Endothelial cell of umbilical vein (primary cell): ENCODE data around the gene TNRC6A. TPM values are rescaled to one million over a fixed set of nuclear protein-coding genes. Genes with fewer than 3 reads are reported as not detected.
A peak's percentile ranks its signal among the peaks of the same experiment; 100 is the strongest.

Experiments
- BruUV-seq: library from RNA; stranded (reverse); fragments of 400-500 nt; replicated peaks from 2 replicates; lab custom pipeline; 2021; lab: Mats Ljungman, UMichigan
- CTCF ChIA-PET: fragments of 300-600, 350-600 bp; sonication (Branson Sonifier 250); formaldehyde crosslinking; loops from one replicate; lab custom pipeline; 2021; ENCODE audit warnings: antibody characterized with exemption, inconsistent platforms; lab: Charles Lee
- POLR2A ChIA-PET: fragments of 300-600, 350-600 bp; sonication (Branson Sonifier 250); formaldehyde crosslinking; loops from one replicate; lab custom pipeline; 2021; ENCODE audit warnings: antibody characterized with exemption, inconsistent platforms; lab: Charles Lee
- DNase-seq: peaks from one replicate; pipeline ENCODE4 v3.0.0-alpha.2; 2011; ENCODE audit warnings: low read depth, low spot score
- FAIRE-seq: peaks from 2 replicates; lab custom pipeline; 2011; peaks lifted over from hg19 to GRCh38; lab: Jason Lieb, UNC
- H2AFZ ChIP-seq: 2 replicates; pipeline ENCODE4 v1.6.0; 2012; ENCODE audit warnings: low read depth, low read length, control low read depth, inconsistent platforms
- H3K27ac ChIP-seq: 2 replicates; pipeline ENCODE4 v1.5.1; 2011; ENCODE audit warnings: low read depth, mild to moderate bottlenecking, control low read depth, low read length, moderate library complexity; ENCODE audit not compliant: insufficient read depth
- H3K27me3 ChIP-seq, 2 experiments: 2 replicates each; pipeline versions ENCODE4 v1.6.0 to v1.6.1; 2011; ENCODE audit warnings: low read length in 2 of 2, mixed read lengths in 1 of 2; ENCODE audit not compliant: control insufficient read depth in 2 of 2, insufficient read depth in 2 of 2
- H3K36me3 ChIP-seq, 2 experiments: 2 replicates in 1 of 2; 3 replicates in 1 of 2; pipeline ENCODE4 v1.5.1; 2011; ENCODE audit warnings: low read length in 2 of 2, mild to moderate bottlenecking in 1 of 2, moderate library complexity in 1 of 2; ENCODE audit not compliant: control insufficient read depth in 2 of 2, insufficient read depth in 2 of 2; ENCODE audit errors: extremely low read depth in 1 of 2
- H3K4me1 ChIP-seq: 3 replicates; pipeline ENCODE4 v1.5.1; 2011; ENCODE audit warnings: mild to moderate bottlenecking, low read length; ENCODE audit not compliant: control insufficient read depth, insufficient read depth; ENCODE audit errors: extremely low read depth
- H3K4me2 ChIP-seq: 2 replicates; pipeline ENCODE4 v1.6.1; 2011; ENCODE audit warnings: low read length, control low read depth, mixed read lengths; ENCODE audit not compliant: insufficient read depth
- H3K4me3 ChIP-seq, 3 experiments: fragments of 200-600 bp in 1 of 3; sonication (generic), shearing (Covaris generic) in 1 of 3; replicated peaks in 1 of 3; 2 replicates each; pipeline ENCODE4 v1.5.1; 2011 to 2016; ENCODE audit warnings: control low read depth in 3 of 3, low read length in 3 of 3, mild to moderate bottlenecking in 2 of 3, inconsistent platforms in 1 of 3, low read depth in 1 of 3, moderate library complexity in 1 of 3; ENCODE audit not compliant: insufficient read depth in 1 of 3
- H3K79me2 ChIP-seq: 2 replicates; pipeline ENCODE4 v1.6.0; 2012; ENCODE audit warnings: low read length, inconsistent platforms; ENCODE audit not compliant: control insufficient read depth, insufficient read depth
- H3K9ac ChIP-seq: replicated peaks from 2 replicates; pipeline ENCODE3; 2011; ENCODE audit warnings: low read length, control low read depth; ENCODE audit not compliant: insufficient read depth; ENCODE audit errors: extremely low read depth
- H3K9me1 ChIP-seq: replicated peaks from 3 replicates; pipeline ENCODE4 v1.6.0; 2011; ENCODE audit warnings: mild to moderate bottlenecking, low read length; ENCODE audit not compliant: control insufficient read depth, insufficient read depth; ENCODE audit errors: extremely low read depth
- H3K9me3 ChIP-seq: replicated peaks from 2 replicates; pipeline ENCODE4 v1.5.1; 2012; ENCODE audit warnings: low read length, inconsistent platforms; ENCODE audit not compliant: control insufficient read depth, insufficient read depth
- H4K20me1 ChIP-seq: replicated peaks from 2 replicates; pipeline ENCODE3; 2011; ENCODE audit warnings: mild to moderate bottlenecking, low read length; ENCODE audit not compliant: control insufficient read depth, insufficient read depth; ENCODE audit errors: extremely low read depth
- CTCF ChIP-seq, 2 donors: IDR thresholded peaks; 1 replicate in 1 of 2; 2 replicates in 1 of 2; pipeline ENCODE4 v1.5.1; 2011; ENCODE audit warnings: low read length in 2 of 2, mild to moderate bottlenecking in 2 of 2, moderate library complexity in 2 of 2, control low read depth in 1 of 2, inconsistent platforms in 1 of 2, low read depth in 1 of 2; ENCODE audit not compliant: insufficient read depth in 1 of 2; ENCODE audit errors: extremely low read depth in 1 of 2
- EZH2 ChIP-seq: IDR thresholded peaks from 2 replicates; pipeline ENCODE4 v1.6.1; 2012; ENCODE audit warnings: borderline replicate concordance, low read depth, mild to moderate bottlenecking, moderate library complexity, low read length, inconsistent platforms; ENCODE audit not compliant: severe bottlenecking
- FOS ChIP-seq: IDR thresholded peaks from 2 replicates; pipeline ENCODE4 v1.6.1; 2011; ENCODE audit warnings: mild to moderate bottlenecking, low read length, moderate library complexity, borderline replicate concordance; ENCODE audit not compliant: insufficient read depth
- GATA2 ChIP-seq: IDR thresholded peaks from 2 replicates; pipeline ENCODE4 v1.7.0; 2011; ENCODE audit warnings: low read depth, mild to moderate bottlenecking, moderate library complexity, mixed read lengths, low read length; ENCODE audit not compliant: insufficient read length, insufficient read depth
- JUN ChIP-seq: IDR thresholded peaks from 2 replicates; pipeline ENCODE4 v1.6.1; 2011; ENCODE audit warnings: borderline replicate concordance, low read depth; ENCODE audit not compliant: insufficient read length, insufficient read depth
- MAX ChIP-seq: IDR thresholded peaks from 2 replicates; pipeline ENCODE4 v1.6.1; 2011; ENCODE audit not compliant: insufficient read depth, insufficient read length
- MYC ChIP-seq: IDR thresholded peaks from one replicate; pipeline ENCODE4 v1.6.1; 2011; ENCODE audit warnings: mild to moderate bottlenecking, low read depth, low read length
- POLR2A ChIP-seq: IDR thresholded peaks from 2 replicates; pipeline ENCODE4 v1.6.1; 2012; ENCODE audit warnings: low read depth, mild to moderate bottlenecking, control low read depth, low read length
- POLR2AphosphoS5 ChIP-seq: IDR thresholded peaks from 2 replicates; pipeline ENCODE4 v1.6.1; 2012; ENCODE audit warnings: low read depth, mild to moderate bottlenecking, control low read depth, low read length, moderate library complexity; ENCODE audit not compliant: insufficient read depth
- dilution Hi-C: fragments of 300-500 bp; cut with MboI; formaldehyde crosslinking; loops from one replicate; pipeline ENCODE4 v1.15.0; 2019; ENCODE audit warnings: low sequenced_read_pairs; ENCODE audit not compliant: extremely low pct_ligation_motif_present
- intact Hi-C: fragments of 100-400 bp; cut with micrococcal nuclease; formaldehyde crosslinking; loops from one replicate; pipeline ENCODE4 v1.10.0; 2022
- polyA plus RNA-seq, 4 experiments: library from polyadenylated mRNA; depleted of rRNA in 3 of 4; stranded (reverse) in 3 of 4; unstranded in 1 of 4; fragments of >200 nt; gene quantifications; 2 replicates each; pipeline versions ENCODE4 v1.2.1 to v1.2.3, GENCODE V29; 2011 to 2012; ENCODE audit warnings: missing spikeins in 1 of 4
- total RNA-seq: library from RNA; stranded (reverse); gene quantifications from 2 replicates; pipeline ENCODE4 v1.2.3, GENCODE V29; 2021

The TNRC6A gene
- total and polyA plus RNA-seq, 2 donors (not counting 3 experiments of a cell fraction or from before 2014, with no cell fraction given): 39.3 to 74.5 TPM

GRCh38 chr16:24848065-24848464 is 118.6 kb downstream of the TNRC6A start:
- no TSS peak for BruUV-seq
- no peak overlapping the region for H3K9ac ChIP-seq
- H3K27me3 ChIP-seq: no peaks in the 10 kb centered on the region
- H2AFZ ChIP-seq: no peak overlapping the region
- no peak overlapping the region for H3K4me3 ChIP-seq
- DNase-seq: peak; percentile 56
- ChIA-PET CTCF (no interaction called here), POLR2A (no interaction called here)
- dilution Hi-C loops (no loop called here), intact Hi-C loops (no loop called here)
- H4K20me1 ChIP-seq: no peaks in the 10 kb centered on the region
- no peaks in the 10 kb centered on the region for H3K79me2 ChIP-seq
- H3K36me3 ChIP-seq: no peaks in the 10 kb centered on the region
- peak; percentile 93 for FAIRE-seq
- H3K9me1 ChIP-seq: no peaks in the 10 kb centered on the region
- no peak overlapping the region for H3K4me2 ChIP-seq
- no peaks in the 10 kb centered on the region for H3K9me3 ChIP-seq
- H3K27ac ChIP-seq: peak overlapping the region; percentile 33
- TF ChIP-seq POLR2AphosphoS5: peak; percentile 49
- TF ChIP-seq CTCF (IDR thresholded peaks at IDR 0.05; ENCODE audit: extremely low read depth in 1 of 2, insufficient read depth in 1 of 2, low read depth in 1 of 2, low read length in 2 of 2): no peak
- no peak for TF ChIP-seq EZH2
- no peak for TF ChIP-seq MAX
- peak; percentile 84 for TF ChIP-seq FOS
- TF ChIP-seq POLR2A: no peak
- TF ChIP-seq JUN: peak; percentile 47
- TF ChIP-seq GATA2: peak; percentile 73
- no peak for TF ChIP-seq MYC
- H3K4me1 ChIP-seq: peaks cover 30% of the 10 kb centered on the region
